OCI-M2 (cell line): ENCODE measurements around the gene NXN.
"Not testable (repeated sequence)": the region's sequence is repeated elsewhere in the genome, so short reads cannot be mapped to it uniquely, and the experiment has no call there.

ENCODE experiments used
- DNase-seq: peaks from one replicate; lab custom pipeline; 2025; ENCODE audit not compliant: unreplicated experiment; lab: John Stamatoyannopoulos, UW

NXN gene

DNA sequence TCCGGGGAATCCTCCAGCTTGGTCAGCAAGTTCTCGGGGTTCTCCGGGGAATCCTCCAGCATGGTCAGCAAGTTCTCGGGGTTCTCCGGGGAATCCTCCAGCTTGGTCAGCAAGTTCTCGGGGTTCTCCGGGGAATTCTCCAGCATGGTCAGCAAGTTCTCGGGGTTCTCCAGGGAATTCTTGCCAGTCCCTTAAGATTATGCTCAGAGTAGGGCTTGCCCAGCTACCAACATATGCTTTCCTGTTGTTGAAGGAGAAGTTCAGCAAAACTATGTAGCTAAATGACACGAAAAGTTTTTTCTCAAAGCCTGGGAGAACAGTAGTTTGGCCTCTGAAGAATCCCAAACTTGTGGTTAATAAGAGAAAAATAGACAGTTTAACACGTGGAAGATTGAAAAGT, 112.3 kb downstream of the NXN start:
- DNase-seq: not testable (repeated sequence)

DNA sequence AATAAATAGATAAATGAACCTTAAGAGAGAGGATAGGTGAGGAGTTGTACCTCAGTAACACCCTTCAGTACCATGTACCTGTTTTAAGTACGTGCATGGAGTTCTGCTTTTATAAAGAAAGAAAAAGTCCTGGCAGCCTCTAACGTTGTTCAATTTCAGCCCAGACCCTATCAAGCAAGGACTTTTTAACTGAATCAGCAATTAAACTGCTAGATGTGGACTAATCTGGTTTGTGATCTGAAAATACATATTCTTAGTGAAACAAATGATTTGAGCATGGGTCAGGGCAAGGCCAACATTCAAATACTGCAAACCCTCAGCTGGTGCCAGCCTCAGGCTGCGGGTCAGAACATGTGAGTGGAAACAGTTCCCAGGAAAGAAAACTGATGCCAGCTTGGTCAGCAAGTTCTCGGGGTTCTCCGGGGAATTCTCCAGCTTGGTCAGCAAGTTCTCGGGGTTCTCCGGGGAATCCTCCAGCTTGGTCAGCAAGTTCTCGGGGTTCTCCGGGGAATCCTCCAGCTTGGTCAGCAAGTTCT, 112.9 kb downstream of the NXN start:
- DNase-seq: no peak

DNA sequence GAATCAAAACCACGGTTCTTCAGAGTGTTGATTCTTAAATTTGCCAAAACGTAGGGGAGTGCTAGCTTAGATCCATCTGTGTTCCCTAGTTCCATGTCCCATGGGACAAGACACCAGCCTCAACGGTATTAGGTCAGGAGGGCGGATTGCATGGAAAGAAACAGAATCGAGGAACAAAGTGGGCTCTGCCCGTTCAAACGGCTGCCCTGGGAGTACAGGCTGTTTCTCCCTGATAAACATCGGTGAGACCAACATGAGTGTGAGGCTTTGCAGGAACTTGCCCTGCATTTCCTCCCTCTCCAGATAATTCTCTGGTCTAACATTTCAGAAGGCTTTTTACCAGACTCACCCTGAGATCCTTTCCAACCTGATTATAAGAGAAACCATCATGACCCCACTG, 115.3 kb downstream of the NXN start:
- peak; percentile 51 for DNase-seq

DNA sequence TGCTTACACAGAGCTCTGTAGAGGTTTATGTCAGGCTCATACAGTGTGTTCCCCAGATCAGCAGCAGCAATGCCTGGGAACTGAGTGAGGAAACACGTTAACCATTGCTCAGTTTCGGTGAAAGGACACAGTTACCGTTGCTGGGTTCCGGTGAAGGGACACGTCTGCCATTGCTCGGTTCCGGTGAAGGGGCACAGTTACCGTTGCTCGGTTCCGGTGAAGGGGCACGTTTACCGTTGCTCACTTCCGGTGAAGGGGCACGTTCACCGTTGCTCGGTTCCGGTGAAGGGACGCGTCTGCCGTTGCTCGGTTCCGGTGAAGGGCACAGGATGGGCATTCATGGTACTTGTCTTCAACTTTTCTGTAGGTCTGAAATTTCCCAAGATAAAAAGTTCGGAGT, 115.7 kb downstream of the NXN start:
- no peak for DNase-seq

DNA sequence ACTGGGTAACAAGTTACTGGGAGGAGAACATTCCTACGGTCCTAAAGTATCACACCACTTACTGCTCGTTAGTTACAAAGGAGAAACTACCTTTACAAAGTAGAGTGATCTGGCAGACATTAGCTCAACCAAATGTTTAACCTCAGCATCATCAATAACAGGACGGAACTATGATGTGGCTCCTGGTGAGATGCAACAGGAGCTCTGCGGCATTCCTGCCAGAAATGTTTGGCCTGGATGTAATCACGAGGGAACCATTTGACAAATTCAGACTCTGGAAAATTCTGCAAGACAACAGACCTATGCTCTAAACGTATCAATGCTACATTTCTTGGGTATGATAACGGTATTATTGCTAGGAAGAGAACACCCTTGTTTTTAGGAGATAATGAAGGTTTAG, 117.0 kb downstream of the NXN start:
- DNase-seq: no peak

DNA sequence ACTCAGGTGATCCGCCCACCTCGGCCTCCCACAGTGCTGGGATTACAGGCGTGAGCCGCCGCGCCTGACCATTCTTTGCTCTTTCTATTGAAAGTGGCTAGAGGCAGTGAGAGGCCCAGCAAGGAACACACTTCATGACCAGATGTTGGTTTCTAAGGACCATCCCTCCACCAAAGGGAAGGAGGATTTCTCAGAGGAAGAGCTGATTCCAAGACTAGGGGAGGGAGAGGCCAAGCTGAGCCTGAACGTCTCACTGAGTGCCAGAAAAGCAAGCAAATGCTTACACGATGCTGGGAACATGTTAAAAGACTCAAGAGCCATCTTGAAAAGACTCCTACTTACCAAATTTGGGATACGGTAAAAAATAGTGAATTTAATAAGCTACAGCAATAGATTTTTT, 118.2 kb downstream of the NXN start:
- no peak for DNase-seq

DNA sequence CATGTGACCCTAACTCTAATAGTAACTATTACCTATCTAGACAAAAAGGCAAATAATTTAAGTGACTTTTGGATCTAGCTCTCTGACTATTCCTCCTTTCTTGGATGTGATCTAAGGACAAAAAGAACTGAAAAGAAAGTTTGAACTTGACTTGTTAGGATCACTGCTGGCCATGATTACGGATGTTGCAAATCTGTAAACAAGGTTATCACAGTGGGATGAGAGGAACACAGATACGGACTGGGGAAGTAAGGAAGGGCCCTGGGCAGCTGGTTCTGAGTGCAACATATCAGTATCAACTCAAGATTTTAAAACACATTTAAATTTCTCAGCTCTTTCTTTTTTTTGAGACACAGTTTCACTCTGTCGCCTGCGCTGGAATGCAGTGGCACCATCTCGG, 118.8 kb downstream of the NXN start:
- DNase-seq: no peak

DNA sequence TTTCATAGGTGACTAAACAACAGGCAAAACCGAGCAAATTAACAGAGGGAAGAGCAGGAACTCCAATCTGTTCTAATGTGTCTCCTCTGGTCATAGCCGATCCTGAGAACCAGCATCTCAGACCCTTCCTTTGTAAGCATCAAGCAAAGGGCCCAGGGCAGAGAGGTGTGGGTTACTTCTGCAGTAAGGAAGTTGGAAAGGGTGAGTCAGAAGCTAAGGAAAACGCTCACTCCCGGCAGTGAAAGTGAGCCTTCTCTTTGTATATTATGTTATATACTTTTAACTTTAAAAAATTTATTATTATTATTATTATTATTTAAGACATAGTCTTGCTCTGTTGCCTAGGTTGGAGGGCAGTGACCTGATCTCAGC, 119.8 kb downstream of the NXN start:
- DNase-seq: no peak

DNA sequence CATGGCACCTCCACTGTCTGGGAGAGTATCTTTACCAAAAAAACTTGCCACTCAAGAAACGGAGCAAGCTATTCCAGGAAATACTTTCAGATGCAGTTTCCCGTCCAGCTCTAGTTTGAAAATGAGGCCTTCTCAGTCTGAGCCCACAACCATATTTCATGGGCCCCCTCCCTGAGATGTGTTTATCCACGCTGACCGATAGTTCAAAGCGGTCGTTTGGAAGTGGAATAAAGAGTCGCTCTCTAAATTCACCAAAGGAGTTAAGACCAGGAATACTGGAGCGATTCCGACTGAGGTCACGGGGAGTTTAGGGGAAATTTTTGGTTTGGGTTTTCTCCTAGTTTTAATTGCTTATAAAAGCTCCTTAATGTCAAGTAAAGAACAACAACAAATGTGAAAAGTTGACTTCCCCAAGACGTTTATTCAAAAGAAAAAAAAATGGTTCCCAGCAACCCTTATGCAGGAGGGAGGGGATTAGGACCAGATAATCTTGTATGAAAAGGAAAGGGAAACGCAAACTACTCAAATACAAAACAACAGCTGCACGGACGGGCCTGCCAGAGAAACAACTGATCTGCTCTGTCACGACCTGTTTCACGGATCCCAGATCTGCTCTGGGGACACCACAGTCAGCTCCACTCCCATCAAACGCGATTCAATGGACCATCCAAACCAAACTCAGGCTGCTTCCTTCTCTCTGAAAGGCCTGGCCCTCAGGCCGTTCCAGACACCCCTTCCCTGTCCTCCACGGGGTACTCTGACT, 120.3 kb downstream of the NXN start:
- DNase-seq: no peak

DNA sequence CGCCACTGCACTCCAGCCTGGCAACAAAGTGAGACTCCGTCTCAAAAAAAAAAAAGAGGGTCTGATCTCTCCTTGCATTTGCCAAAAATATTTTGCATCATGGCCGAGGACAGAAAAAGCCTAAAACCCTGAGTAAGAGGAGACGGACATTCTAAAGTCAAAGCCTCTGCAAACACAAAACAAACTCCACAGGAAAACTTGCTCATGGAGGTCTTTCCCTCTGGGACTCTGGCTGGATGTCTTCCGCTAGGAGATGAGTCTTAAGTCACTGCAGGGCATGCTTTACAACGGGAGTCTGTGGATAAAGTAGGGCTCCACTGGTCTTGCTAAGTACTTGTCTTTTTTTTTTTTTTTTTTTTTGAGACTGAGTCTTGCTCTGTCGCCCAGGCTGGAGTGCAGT, 123.4 kb downstream of the NXN start:
- no peak for DNase-seq

DNA sequence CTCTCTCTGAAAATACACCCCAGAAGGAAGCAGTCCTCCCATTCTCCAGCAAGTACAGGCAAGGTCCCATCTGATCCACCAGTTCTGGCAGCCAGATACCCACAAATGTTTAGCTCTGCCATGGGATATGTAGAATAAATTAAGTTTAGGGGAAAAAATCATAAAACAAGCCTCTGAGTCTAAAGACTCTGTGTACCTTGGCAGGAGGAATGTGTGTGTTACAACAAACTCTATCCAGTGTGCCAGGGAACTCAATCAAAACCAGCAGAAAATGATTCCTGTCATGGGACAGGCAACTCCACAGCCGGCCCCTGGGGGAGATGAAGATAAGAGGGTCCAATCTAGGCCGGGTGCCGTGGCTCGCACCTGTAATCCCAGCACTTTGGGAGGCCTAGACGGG, 124.0 kb downstream of the NXN start:
- no peak for DNase-seq

DNA sequence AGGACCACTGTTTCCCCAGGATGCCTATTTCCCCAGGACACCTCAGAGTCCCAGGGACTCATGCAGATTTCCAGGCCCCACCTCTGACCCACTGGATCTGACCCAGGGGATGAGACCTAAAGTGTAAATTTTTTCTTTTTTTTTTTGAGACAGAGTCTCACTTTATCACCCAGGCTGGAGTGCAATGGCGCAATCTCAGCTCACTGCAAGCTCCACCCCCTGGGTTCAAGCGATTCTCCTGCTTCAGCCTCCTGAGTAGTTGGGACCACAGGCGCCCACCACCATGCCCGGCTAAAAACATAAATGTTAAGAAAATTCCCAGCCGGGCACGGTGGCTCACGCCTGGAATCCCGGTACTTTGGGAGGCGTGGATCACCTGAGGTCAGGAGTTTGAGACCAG, 126.7 kb downstream of the NXN start:
- not testable (repeated sequence) for DNase-seq

DNA sequence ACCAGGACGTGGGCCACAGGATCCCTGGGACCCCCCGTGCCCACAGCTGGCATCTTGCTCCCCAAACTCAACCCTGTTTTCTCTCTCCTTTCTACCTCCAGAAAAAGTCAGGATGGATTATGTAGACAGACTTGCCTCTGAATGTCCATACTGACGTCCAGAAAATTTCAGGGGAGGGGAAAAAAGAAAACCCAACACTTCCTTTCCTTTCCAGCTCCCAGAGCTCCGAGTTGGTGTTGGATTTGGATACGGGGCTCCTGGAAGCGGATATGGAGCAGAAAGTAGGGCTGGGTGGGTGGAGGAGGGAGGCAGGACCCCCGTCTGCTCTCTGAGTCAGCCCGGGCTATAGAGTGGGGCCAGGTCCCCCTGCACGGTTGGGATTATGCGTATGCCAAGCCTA, 127.2 kb downstream of the NXN start:
- DNase-seq: no peak

DNA sequence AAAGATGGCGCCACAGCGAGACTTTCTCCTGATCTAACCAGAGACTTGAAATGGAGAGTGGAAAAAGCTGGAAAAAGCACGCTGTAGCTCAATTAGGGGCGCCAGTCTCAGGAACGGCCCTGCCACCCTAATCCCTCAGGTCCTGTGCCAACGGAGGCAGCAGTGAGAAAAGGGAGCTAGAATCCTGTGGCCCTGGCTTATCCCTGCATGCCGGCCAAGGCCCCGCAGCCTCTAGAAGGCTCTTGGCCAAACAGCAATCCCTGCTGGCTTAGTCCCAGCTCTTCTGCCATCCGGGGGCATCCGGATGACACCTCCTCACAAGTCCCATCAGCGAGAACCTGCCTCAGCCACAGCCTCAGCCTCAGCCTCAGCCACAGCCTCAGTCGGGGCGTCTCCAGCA, 127.7 kb downstream of the NXN start:
- DNase-seq: no peak

DNA sequence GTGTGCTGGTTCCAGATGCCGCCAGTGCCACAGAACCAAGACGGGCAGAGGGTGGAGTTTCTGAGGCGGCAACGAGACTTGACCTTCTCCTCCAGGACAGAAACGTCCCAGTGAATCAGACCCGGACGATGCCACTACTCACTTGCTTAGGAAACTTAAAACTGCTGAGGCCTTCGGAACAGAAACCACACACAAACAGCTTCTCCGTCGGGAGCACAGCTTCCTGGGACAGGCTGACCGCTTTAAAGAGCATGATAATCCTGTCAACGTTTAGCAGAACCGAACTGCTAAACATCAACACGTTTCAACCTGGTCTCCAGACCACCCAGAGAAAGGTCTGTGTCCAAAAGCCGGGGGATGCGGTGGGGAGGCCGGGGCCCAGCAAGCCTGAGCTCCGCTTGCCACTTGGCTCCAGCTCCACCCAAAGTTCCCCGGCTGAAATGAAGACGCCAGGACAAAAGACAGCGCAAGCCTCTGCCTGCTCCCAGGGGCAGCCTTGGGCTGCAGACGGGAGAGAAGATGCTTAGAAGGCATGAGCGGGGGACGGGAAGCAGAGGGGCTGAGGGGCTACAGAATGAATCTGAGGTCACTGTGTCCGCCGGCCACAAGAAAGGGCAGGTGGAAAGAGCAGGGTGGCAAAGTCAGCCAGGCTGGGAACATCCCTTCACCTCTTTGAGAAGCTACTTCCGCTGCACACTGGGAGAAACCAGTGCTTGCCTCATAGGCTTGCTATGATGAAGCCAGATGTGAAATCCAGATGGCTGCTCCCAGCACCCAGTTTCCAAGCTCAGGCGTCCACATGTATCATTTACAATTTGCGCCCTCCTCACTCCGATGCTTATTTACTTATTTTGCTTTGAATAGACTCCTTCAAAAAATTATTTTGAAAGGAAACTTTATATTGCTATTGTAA, 128.5 kb downstream of the NXN start:
- no peak for DNase-seq

DNA sequence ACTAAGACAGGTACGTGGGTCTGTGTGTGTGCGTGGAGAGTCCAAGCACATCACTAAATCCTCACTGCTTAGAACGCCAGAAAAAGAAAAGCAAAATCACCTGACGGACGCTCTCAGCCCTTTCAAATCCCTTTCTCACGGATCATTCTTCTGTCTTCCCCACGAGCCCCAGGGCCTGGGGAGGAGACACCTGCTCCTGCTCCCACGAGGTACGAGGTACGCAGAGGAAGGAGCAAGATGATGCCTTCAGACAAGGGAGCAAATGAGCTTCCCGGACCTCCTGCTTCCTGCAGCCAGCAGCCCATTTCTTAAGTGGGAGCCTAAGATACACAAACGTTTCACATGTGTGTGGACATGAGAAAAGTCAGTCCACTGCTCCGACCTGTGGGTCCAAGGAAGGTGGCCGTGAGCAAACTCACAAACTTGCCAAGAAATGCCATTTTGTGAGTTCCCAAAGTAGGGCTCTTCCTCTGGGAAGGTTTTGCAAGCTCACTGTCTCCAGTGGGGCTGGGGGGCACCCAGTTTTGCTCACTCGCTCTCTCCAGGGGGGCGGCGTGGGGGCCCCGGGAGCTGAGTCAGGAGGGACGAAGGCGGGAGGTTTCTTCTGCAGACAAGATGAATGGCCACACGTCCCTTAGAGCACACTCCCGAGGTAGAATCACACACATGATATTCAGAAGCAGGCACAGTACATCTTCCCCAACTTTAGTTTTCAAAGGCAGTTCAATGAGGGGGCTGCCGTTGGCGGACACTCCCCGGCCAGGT, 129.3 kb downstream of the NXN start:
- DNase-seq: no peak

DNA sequence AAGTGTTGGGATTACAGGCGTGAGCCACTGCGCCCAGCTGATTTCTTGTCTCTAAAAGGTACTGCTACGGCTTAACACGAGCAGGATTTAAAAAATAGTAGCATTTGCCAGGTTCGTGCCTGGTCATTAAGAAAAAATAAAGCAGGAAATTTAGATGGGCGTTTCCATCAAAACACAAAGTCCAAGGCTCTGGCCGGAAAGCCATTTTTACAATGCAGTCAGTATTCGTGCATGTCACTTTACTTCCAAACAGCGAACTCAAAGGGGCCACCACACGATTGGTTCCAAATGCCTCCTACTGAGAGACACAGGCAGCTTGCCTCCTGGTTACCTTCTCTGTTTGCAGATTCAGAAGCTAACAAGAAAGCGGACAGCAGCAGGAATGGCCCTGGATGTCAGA, 131.2 kb downstream of the NXN start:
- no peak for DNase-seq

DNA sequence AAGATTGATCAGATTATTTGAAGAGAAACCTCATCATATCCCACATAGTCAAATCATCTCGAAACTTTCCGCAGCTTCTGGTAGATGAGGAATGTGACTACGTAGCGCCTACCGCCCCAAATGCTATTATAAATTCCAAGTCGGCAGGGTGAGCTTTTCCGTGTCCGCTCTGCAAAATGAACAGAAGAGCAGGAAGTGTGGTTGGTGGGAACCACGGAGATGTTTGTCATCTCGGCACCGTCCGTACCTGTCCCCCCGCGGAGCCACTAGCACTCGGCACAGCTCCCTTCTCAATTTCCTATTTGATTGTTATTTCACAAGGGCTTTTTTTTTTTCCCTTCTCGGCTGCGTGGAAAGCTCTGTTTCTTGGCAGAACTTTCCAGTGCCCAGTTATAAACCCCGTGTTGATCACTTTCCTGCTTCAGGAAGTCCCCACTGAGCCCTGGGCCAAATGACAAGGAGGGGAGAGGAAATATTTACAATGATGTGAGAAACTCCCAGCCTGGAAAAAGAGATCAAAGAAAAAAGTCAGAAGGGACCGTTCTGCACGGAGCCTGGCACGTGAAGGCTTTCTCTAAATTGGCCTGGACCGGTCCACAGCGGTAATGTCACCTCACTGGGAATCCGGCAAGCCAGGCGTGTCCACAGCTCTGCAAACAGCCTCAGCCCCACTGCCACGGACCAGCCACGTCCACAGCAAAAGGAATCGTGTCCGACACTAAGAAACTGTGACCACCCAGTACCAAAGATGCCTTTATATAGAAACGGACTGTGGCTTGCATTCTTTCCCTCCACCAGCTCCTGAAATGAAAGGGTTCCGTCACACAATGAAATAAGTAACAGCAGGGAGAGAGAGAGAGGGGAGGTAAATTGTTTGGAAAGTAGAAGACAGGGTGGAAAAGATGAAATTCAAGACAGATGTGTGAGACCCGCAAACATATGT, 132.4 kb downstream of the NXN start:
- no peak for DNase-seq

DNA sequence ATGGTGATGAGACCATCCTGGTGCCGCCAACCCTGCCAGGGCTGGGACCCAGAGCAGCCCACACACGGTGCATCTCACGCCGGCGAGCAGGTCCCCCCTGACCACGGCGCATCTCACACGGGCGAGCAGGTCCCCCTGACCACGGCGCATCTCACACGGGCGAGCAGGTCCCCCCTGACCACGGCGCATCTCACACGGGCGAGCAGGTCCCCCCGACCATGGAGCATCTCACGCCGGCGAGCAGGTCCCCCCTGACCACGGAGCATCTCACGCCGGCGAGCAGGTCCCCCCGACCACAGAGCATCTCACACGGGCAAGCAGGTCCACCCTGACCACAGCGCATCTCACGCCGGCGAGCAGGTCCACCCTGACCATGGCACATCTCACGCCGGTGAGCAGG, 138.3 kb downstream of the NXN start:
- DNase-seq: no peak

DNA sequence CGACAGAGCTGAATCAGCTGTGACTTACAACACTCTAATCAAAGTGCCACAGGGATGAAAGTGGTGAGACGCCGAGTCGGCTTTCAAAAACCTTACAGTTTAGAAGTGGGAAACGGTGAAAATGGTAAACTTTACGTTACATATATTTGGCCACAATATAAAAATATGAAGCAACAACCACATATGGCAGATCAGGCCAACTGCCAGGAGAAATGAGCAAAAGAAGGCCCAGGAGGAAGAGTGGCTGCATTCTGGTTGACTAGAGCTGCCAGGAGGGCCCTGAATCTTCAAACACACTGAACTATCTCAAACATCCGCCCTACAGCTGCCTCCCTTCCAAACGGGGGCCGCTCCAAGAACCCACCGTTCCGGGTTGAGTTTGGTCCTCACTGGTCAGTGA, 141.1 kb downstream of the NXN start:
- DNase-seq: no peak
